Loucy (cell line): ENCODE results near the gene MIS18BP1.

ENCODE experiments used
- H2AFZ ChIP-seq: fragments of 200-600 bp; sonication (generic); 2 replicates; pipeline ENCODE4 v1.6.0; 2016; ENCODE audit warnings: antibody characterized with exemption, mild to moderate bottlenecking, low read length, moderate library complexity
- H3F3A ChIP-seq: fragments of 200-600 bp; 2 replicates; pipeline ENCODE4 v1.6.0; 2016; ENCODE audit warnings: antibody characterized with exemption, low read depth, mild to moderate bottlenecking
- H3K27me3 ChIP-seq: fragments of 200-600 bp; sonication (generic); 2 replicates; pipeline ENCODE4 v1.6.1; 2014; ENCODE audit warnings: low read length, mild to moderate bottlenecking; ENCODE audit not compliant: insufficient read depth, poor library complexity, severe bottlenecking
- H3K36me3 ChIP-seq: fragments of 200-600 bp; sonication (generic); 2 replicates; pipeline ENCODE4 v1.6.1; 2016; ENCODE audit warnings: low read length; ENCODE audit not compliant: insufficient read depth
- H3K4me1 ChIP-seq: fragments of 200-600 bp; sonication (generic); 2 replicates; pipeline ENCODE4 v1.5.1; 2014; ENCODE audit warnings: low read length, mild to moderate bottlenecking; ENCODE audit not compliant: insufficient read depth, poor library complexity, severe bottlenecking
- H3K4me2 ChIP-seq: fragments of 200-600 bp; sonication (generic); 2 replicates; pipeline ENCODE4 v1.6.0; 2014; ENCODE audit warnings: antibody characterized with exemption, low read length, low read depth, mild to moderate bottlenecking; ENCODE audit not compliant: poor library complexity, severe bottlenecking
- H3K4me3 ChIP-seq: fragments of 200-600 bp; sonication (generic); 2 replicates; pipeline ENCODE4 v1.5.1; 2014; ENCODE audit warnings: low read length, mild to moderate bottlenecking, mixed read lengths; ENCODE audit not compliant: poor library complexity, severe bottlenecking
- H3K79me2 ChIP-seq: fragments of 200-600 bp; sonication (generic); 2 replicates; pipeline ENCODE4 v1.6.1; 2014; ENCODE audit warnings: low read length; ENCODE audit not compliant: insufficient read depth
- H3K9ac ChIP-seq: fragments of 200-600 bp; sonication (generic); 2 replicates; pipeline ENCODE4 v1.6.0; 2014; ENCODE audit warnings: mild to moderate bottlenecking, low read depth, low read length, moderate library complexity; ENCODE audit not compliant: poor library complexity, severe bottlenecking
- H3K9me2 ChIP-seq: fragments of 200-600 bp; sonication (generic); replicated peaks from 2 replicates; pipeline ENCODE4 v1.6.1; 2016; ENCODE audit warnings: low read depth, low read length, mixed read lengths
- H3K9me3 ChIP-seq: fragments of 200-600 bp; sonication (generic); 2 replicates; pipeline ENCODE4 v1.6.1; 2014; ENCODE audit warnings: mild to moderate bottlenecking, antibody characterized with exemption, low read length, low read depth; ENCODE audit not compliant: insufficient read depth
- H4K20me1 ChIP-seq: fragments of 200-600 bp; sonication (generic); 2 replicates; pipeline ENCODE4 v1.6.0; 2014; ENCODE audit warnings: antibody characterized with exemption, low read length, mild to moderate bottlenecking; ENCODE audit not compliant: insufficient read depth, poor library complexity, severe bottlenecking
- EZH2phosphoT487 ChIP-seq: fragments of 200-600 bp; IDR thresholded peaks from 2 replicates; pipeline ENCODE4 v1.6.1; 2018; ENCODE audit warnings: antibody characterized with exemption, mild to moderate bottlenecking, moderate library complexity, borderline replicate concordance
- TF ChIP-seq, protein P1 (sequence below): fragments of 200-600 bp; sonication (generic); conservative IDR thresholded peaks from 2 replicates; pipeline ENCODE4 v1.5.1; 2014; ENCODE audit warnings: mild to moderate bottlenecking, antibody characterized with exemption, low read length

The MIS18BP1 gene

DNA sequence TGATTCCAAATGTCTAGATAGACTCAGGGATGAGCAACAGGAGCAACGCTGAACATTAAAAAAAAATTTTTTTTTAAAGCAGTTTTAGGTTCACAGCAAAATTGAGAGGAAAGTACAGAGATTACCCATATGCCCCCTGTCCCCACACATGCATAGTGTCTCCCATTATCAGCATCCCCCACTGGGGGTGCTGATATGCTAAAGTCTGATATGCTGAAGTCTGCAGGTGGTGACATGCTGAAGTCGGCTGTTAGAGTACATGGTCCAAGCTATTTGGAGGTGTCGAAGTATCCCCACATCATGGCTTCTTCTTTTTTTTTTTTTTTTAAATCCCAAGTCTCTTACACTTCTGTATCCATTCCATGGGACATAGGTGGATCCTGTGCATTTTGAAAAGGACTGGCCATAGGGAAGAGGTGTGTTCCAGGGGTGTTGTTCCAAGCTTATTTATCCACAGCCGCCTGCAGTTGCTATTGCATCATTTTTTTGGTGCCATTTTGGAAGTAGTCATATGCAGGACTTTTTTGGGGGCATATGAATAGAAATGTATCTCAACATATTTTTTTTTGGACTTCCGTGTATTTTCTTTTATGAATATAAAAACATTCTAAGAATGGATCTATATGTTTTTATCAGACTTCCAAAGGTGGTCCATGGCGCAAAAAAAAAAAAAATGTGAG, 19.0 kb upstream of the MIS18BP1 start:
- Histone ChIP-seq H3K9me2 (no peaks in the 10 kb centered on the region), H3K36me3 (no peaks in the 10 kb centered on the region), H4K20me1 (no peaks in the 10 kb centered on the region), H3K9ac (no peak overlapping the region), H3K9me3 (no peaks in the 10 kb centered on the region), H3F3A (no peaks in the 10 kb centered on the region), H3K4me3 (no peak overlapping the region), H2AFZ (no peak overlapping the region), H3K79me2 (no peaks in the 10 kb centered on the region), H3K4me1 (no peaks in the 10 kb centered on the region), H3K4me2 (no peak overlapping the region), H3K27me3 (no peaks in the 10 kb centered on the region)
- TF ChIP-seq, protein P1, sequence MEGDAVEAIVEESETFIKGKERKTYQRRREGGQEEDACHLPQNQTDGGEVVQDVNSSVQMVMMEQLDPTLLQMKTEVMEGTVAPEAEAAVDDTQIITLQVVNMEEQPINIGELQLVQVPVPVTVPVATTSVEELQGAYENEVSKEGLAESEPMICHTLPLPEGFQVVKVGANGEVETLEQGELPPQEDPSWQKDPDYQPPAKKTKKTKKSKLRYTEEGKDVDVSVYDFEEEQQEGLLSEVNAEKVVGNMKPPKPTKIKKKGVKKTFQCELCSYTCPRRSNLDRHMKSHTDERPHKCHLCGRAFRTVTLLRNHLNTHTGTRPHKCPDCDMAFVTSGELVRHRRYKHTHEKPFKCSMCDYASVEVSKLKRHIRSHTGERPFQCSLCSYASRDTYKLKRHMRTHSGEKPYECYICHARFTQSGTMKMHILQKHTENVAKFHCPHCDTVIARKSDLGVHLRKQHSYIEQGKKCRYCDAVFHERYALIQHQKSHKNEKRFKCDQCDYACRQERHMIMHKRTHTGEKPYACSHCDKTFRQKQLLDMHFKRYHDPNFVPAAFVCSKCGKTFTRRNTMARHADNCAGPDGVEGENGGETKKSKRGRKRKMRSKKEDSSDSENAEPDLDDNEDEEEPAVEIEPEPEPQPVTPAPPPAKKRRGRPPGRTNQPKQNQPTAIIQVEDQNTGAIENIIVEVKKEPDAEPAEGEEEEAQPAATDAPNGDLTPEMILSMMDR: no peak; the same call in 1 of the 2 replicates
- TF ChIP-seq EZH2phosphoT487: no peak

DNA sequence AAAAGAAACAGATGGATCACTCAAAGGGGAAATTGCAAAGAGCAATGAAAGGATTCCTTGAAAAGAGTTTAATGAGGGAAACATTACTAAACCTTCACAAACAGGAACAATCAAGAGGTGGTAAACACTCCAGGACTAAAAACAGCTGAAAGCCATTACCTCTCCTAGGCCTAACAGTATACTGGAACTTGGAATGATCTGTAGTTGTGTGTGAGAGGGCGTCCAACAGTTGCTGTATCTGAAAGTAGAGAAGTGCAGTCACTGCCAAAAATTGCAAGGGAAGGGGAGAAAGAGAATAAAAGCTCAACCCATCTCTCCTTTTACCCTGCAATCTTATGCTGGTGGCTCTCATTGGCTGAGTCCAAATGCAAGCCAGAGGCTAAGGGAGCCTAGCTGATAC, 17.0 kb upstream of the MIS18BP1 start:
- no peaks in the 10 kb centered on the region for H3K9me3 ChIP-seq
- no peaks in the 10 kb centered on the region for H4K20me1 ChIP-seq
- no peaks in the 10 kb centered on the region for H3K27me3 ChIP-seq
- no peaks in the 10 kb centered on the region for H3K4me1 ChIP-seq
- TF ChIP-seq EZH2phosphoT487: no peak
- TF ChIP-seq, protein P1: no peak
- H3K4me3 ChIP-seq: no peak overlapping the region
- no peaks in the 10 kb centered on the region for H3K79me2 ChIP-seq
- no peak overlapping the region for H3K9ac ChIP-seq
- no peak overlapping the region for H3K4me2 ChIP-seq
- no peaks in the 10 kb centered on the region for H3K36me3 ChIP-seq
- H2AFZ ChIP-seq: no peak overlapping the region; the same call in 1 of the 2 replicates
- H3F3A ChIP-seq: no peaks in the 10 kb centered on the region
- no peaks in the 10 kb centered on the region for H3K9me2 ChIP-seq

DNA sequence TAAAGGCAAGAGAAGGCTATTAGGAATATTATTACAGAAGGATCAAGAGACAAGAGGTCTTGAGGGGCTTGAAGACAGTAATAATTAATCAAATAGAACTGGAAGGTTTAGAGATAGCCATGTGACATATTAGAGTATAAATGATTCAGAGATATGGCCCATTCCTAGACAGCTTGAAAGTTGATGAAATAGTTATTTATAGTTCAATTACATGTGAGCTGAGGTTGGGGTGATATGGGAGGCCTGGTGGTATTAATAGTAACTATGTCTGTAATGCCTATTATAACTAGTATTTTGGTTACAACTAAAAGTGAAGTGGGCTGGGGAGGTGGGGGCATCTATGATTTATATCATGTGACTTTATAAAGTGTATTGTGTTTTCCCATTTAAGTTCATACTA, 14.1 kb upstream of the MIS18BP1 start:
- no peaks in the 10 kb centered on the region for H3K27me3 ChIP-seq

More for the DNA sequence above, 14.1 kb upstream of the MIS18BP1 start:
- Histone ChIP-seq H3K36me3 (no peaks in the 10 kb centered on the region), H3K4me3 (no peak overlapping the region), H3F3A (no peaks in the 10 kb centered on the region), H3K9me2 (no peaks in the 10 kb centered on the region), H3K9me3 (no peaks in the 10 kb centered on the region), H2AFZ (no peak overlapping the region), H3K4me1 (no peaks in the 10 kb centered on the region), H3K79me2 (no peaks in the 10 kb centered on the region), H4K20me1 (no peaks in the 10 kb centered on the region), H3K9ac (no peak overlapping the region), H3K4me2 (no peak overlapping the region)
- TF ChIP-seq EZH2phosphoT487: no peak
- TF ChIP-seq, protein P1: no peak
